Activated T-cell treated with anti-CD3 and anti-CD28 coated beads for 48 hours (primary cell): ENCODE data around the gene FRAS1.
"Not testable (repeated sequence)": the region's sequence is repeated elsewhere in the genome, so short reads cannot be mapped to it uniquely, and the experiment has no call there.

Experiments used
- DNase-seq: peaks from one replicate; pipeline ENCODE4 v3.0.0-alpha.2; 2020; ENCODE audit warnings: low read depth

FRAS1 gene

GRCh38 chr4:78292341-78292740 lies 235.2 kb downstream of the FRAS1 start:
- DNase-seq: no peak

DNA sequence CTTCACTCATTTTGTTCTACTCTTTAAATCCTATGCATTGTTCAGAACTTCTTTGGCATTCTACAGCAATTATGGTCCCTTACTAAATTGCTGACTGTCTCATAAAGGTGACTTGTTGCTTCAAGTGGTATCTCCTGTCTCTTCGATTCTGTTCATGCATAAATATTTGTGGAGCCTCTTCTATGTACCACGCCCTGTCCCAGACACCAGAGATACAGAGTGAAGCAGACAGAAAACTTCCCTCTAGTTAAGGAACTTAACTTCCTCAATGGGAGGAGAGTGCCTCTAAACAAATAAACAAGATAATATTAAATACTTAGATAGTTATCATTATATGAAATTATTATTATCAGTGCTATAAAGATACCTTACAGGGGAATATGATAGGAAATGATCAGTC lies 235.7 kb downstream of the FRAS1 start:
- DNase-seq: no peak

GRCh38 chr4:78293348-78293747 lies 236.2 kb downstream of the FRAS1 start:
- DNase-seq: no peak

DNA sequence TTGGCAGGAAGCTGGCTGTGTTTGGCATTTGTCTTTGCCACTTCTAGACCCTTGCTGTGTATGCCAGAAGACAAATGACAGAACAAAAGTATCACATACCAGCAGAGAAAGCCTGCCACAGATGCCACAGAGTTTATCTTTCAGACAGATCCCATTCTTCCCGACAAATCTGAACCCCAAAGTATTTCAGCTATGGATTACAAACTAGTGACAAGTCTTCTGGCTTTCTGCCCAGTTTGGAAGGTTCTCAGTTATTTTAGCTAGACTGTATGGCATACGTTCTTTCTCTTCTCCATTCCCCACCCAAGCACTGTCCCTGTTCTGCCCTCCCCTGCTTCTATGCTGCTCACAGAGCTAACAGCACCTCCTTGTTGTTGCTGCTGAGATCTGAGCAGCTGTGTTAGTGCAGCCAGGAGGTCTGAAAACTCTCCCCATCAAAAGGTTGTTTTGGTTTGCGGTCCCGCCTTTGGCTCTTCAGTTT lies 236.7 kb downstream of the FRAS1 start:
- DNase-seq: no peak

GRCh38 chr4:78296261-78296660 lies 239.1 kb downstream of the FRAS1 start:
- no peak for DNase-seq

DNA sequence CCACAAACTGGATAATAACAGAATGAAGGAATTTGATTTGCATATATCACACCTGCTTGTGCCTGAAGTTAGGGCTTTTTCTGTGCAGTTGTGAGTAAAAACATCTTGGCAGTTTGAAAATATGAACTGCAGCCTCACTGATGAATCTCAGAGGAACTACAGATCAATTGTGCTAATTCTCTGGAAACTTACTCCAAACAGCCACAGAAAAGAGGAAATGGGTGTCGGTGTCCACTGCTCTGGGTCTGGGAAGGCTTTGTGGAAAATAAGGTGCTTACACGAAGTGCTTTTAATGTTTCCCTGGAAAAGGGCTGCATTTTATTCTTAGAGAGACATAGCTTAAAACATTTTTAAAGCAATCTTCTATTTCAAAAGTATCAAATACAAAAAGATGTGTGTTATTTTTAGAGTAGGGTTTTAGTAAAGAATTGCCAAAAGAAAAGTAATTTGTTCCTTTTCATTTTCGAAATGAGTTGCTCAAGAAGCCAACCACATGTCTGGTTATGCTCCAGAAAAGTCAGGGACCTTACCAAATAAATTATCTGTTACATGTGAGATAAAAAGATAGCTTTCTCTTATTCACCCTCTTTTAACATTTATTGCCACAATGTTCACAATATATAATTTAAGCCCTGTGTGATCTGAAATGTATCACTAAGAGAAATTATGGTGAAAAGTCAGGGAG lies 240.1 kb downstream of the FRAS1 start:
- no peak for DNase-seq

DNA sequence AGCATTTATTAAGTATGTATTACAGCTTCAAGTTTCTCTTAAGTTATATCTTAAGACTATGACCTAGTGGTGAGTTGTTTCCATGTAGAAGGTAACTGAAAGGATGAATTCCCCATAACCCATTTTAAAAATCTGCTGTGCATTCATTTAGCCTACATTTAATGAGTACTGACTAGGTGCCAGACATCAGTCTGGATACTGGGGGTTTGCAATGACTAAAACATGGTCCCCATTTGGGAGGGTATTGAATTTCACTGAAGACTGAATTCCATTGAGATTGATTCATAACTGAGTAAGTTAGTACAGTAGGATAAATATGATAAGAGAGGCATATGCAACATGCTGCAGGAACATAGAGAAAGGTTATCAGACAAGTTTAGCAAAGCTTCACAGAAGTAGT lies 241.5 kb downstream of the FRAS1 start:
- no peak for DNase-seq

GRCh38 chr4:78299565-78299972 lies 242.4 kb downstream of the FRAS1 start:
- DNase-seq: no peak

DNA sequence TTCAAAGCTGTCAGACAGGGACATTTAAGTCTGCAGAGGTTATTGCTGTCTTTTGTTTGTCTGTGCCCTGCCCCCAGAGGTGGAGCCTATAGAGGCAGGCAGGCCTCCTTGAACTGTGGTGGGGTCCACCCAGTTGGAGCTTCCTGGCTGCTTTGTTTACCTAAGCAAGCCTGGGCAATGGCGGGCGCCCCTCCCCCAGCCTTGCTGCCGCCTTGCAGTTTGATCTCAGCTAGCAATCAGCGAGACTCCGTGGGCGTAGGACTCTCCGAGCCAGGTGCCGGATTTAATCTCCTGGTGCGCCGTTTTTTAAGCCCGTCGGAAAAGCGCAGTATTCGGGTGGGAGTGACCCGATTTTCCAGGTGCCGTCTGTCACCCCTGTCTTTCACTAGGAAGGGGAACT lies 250.1 kb downstream of the FRAS1 start:
- DNase-seq: not testable (repeated sequence)

DNA sequence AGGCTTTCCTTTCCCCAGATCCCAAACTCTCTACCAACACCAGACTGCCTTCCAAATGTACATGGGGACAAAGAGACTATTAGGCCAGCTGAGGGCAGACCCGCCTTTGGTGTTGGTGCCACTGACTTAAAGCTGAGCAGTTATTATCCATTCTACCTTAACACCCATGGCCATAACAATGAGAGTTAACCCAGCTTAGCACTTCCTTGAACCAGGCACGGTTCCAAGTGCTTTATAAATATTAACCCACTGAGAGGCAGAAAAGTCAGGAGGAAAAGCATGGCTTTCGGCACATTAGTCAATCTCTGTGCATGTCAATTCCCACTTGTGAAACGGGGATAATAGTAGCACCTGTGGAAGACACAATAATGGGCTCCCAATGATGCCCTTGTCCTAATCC lies 251.4 kb downstream of the FRAS1 start:
- no peak for DNase-seq

GRCh38 chr4:78309352-78309751 lies 252.2 kb downstream of the FRAS1 start:
- no peak for DNase-seq

GRCh38 chr4:78310007-78310739 lies 253.1 kb downstream of the FRAS1 start:
- DNase-seq: no peak

DNA sequence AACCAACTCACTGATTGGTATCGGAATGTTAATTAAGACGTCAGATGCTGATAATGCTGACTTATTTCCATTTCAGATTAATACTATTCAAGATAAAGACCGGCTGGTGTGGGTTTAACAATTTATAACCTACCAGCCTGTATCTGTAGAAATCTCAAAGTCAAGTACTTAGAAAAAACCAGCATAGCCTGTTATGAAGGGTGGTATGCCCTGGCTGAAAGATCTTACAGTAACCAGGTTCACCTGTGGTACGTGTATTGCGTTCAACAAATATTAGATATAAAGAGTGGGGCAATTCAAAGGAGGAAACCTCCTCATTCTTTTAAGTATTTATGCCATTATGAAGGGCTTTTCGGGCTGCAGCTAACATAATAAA lies 253.6 kb downstream of the FRAS1 start:
- DNase-seq: no peak

DNA sequence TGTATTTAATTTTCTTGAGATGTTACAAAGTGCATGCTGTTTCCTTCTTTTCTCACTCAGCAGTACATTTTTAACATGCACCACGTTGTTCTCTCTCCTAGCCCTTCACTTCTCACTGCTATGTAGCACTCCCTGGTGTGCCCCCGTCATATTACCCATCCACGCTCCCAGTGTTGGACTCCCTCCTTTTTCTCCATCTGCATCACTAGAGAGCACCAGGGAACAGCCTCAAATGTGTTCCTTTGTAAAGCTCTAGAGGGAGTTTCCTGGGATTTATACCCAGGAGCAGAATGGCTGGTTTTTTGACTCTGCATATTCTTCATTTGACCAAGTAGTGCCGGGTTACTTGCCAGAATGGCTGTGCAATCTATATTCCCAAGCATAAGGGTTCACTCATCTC lies 254.2 kb downstream of the FRAS1 start:
- no peak for DNase-seq

DNA sequence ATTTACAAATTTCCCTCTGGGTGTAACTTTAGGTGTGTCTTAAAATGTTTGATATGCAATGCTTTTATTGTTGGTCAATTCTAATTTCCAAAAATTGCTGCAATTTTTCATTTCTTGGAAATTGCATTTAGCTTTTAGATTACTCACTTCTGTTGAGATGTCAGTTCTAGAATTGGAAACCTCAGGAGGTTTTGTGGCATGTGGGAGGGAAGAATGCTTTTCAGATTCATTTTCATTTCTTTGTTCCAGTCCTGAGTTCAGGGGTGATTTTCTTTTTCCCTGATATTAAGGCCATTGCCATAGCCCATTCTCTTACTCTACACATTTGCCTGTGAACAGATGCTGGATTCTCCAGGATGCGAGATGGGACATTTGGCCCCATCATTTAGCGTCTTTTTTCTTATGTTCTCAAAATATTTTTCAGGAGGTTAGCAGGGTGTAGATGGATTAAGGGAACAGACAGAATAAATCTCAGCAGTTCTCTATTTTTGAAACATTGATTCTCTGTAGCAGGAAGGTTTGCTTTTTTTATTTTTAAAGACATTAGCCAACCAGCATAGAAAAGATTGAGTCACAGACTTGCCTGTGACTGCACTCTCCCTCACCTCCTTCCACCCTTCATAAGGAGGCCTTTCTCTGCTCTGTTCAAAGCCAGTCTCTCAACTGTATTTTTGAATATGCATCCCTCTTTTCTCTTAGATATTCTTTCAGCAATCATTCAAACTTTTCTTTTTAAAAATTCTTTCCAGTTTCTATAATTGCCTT lies 256.0 kb downstream of the FRAS1 start:
- DNase-seq: no peak

DNA sequence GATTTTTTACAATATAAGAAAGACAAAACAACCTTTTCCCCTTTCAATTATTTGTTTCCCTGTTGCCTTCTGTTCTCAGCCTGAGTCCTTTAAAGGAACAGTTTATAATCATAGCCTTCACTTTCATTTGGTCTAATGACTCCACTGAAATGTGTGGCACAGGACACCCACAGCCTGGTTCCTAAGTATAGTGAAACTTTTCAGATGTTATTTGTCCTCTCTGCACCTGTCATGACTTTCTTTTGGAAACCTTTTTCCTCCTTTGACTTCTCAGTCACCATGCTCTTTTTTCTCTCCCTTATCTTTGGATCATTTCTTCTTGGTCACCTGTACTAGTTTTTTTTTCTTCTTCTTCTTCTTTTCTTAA lies 256.6 kb downstream of the FRAS1 start:
- DNase-seq: no peak

DNA sequence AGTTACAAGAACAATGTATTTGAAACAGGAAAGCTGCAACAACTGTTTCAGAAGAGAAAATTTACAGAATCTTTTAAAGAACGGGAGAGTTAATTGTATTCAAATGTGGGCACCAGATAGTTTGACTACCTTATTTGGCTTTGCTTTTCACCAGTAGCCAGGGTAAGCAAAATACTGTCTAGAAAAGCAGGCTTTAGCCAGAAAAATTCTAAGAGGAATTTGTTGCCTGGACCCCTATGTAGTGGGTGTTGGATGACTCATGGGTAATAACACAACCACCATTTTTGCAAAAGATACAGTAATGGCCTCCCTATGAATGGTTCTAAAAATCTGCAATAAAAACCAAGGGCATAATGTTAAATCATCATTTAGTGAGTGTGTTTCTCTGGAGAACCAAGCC lies 261.0 kb downstream of the FRAS1 start:
- DNase-seq: no peak

GRCh38 chr4:78320349-78320935 lies 263.3 kb downstream of the FRAS1 start:
- DNase-seq: no peak

- DNase-seq: no peak
Observed at GRCh38 chr4:78322032-78322431, 264.9 kb downstream of the FRAS1 start.

- no peak for DNase-seq
Observed at GRCh38 chr4:78323439-78323838, 266.3 kb downstream of the FRAS1 start.

DNA sequence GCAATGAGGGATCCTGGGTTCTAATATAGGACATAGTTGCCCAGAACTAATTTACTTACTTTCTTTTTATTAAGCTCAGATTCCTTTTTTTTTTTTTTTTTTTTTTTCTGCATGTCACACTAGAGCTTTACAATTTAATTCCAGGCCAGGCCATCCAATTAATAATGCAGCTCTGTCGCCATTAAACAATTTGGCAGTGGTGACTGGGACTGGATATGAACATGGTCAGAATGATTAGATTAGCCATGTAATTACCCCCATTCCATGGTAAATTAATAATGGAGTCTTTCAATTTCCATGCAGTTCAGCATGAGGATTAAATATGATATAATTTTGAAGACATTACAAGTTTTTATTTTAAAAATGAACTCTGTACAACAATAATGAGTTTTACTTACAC lies 267.5 kb downstream of the FRAS1 start:
- no peak for DNase-seq

DNA sequence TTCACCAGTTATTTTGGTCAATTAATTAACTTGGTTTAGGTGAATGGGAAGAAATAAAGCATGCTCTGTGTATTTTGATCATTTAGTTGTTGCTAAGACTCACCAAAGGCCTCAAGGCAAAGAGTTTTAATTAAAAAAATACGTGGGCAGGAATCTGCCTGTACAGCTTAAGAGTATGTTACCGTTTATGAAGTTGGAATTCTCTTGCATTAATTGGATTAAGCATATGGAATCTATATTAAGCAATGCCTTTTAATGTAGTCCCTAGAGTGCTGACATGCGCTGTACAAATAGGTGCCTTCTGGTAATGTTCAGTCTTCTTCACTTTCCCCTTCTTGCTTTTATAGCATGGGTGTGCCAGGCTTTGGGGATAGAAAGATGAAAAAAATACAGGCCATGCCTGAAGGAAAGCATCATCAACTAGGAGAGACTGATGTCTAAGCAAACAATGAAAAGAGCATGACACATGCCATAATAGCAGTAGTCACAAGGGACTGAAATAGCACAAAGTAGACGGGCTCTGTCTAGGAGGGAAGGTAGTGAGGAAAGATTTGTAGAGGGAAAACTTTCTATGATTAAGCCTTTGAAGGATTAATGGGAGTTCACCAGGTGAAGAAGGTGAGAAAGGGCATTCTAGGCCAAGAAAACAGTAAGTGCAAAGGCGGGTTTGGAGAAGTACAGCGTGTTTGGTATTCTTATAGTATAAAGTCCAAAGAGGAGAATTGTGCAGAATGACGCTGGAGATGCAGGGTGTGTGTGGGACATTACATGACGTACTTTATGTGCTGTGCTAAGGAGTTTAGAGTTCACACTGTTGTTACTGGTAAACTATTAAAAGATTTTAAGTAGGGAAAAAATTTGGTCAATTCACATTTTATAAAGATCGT lies 268.4 kb downstream of the FRAS1 start:
- DNase-seq: no peak
